Caki2 (cell line): ENCODE data around the gene BAG3. TPM values are rescaled to one million over a fixed set of nuclear protein-coding genes. Genes with fewer than 3 reads are reported as not detected.
"Not testable (repeated sequence)": the region's sequence is repeated elsewhere in the genome, so short reads cannot be mapped to it uniquely, and the experiment has no call there.

Source experiments
- DNase-seq: peaks from one replicate; pipeline ENCODE4 v3.0.0-alpha.2; 2015; ENCODE audit warnings: low read depth
- in situ Hi-C: cut with HindIII; loops from 2 replicates; pipeline ENCODE4 v1.10.0; 2016; ENCODE audit warnings: low sequenced_read_pairs, low pct_unique_long_range_greater_than_20kb, mixed read lengths
- total RNA-seq: library from RNA; depleted of rRNA; stranded (reverse); fragments of >200 nt; shearing (Covaris generic); gene quantifications from 2 replicates; pipeline ENCODE4 v1.2.3, GENCODE V29; 2014; ENCODE audit warnings: low replicate concordance

Gene BAG3
- total RNA-seq, 1 experiment from 2014 or later = 18.5 TPM

DNA sequence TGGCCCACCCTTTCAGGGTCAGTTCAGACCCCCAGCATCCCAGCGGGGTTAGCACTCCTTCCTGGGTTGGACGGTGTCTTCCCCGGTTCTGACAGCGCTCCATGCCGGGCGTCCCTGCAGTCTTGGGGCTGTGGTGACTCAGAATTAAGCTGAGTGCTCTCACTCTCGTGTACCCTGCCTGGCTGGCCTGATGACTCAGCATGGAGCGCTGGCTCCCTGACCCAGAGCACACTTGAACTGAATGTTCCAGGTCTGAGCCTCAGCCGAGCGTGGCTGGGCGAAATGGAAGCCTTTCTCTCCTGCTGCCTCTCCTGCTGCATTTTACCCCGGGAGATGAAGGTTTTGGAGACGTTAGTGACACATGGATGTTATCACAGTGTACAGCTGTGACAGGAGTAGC is 7.1 kb downstream of the BAG3 start:
- peak; percentile 75 for DNase-seq
- in situ Hi-C loops = no loop called here

- in situ Hi-C loops = no loop called here
- no peak for DNase-seq
Measured at GRCh38 chr10:119659951-119660350, 8.8 kb downstream of the BAG3 start.

GRCh38 chr10:119662076-119662605 is 11.0 kb downstream of the BAG3 start:
- DNase-seq, in situ Hi-C loops: not testable (repeated sequence)

GRCh38 chr10:119663866-119664698 is 12.9 kb downstream of the BAG3 start:
- in situ Hi-C loops = no loop called here
- no peak for DNase-seq

- DNase-seq = no peak
- in situ Hi-C loops = no loop called here
Measured at GRCh38 chr10:119665901-119666708, 14.9 kb downstream of the BAG3 start.

DNA sequence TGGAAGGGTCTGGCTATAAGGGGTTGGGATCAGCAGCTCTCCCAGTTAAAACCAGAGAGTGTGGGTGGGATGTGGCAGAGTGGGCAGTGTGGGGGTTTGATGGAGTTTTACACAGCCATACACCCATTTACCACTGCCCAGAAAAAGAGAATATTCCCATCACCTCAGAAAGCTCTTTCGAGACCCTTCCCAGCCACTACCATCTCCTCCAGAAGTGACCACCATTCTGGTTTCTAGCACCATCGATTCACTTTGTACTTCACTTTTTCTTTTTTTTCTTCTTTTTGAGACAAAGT is 15.5 kb downstream of the BAG3 start:
- in situ Hi-C loops = no loop called here
- DNase-seq = no peak

- in situ Hi-C loops = no loop called here
- peak; percentile 87 for DNase-seq
Measured at GRCh38 chr10:119667562-119668328, 16.6 kb downstream of the BAG3 start.

- DNase-seq = no peak
- in situ Hi-C loops = no loop called here
Measured at GRCh38 chr10:119668461-119668860, 17.3 kb downstream of the BAG3 start.

GRCh38 chr10:119669331-119669730 is 18.2 kb downstream of the BAG3 start:
- no peak for DNase-seq
- in situ Hi-C loops = no loop called here

- DNase-seq = no peak
- in situ Hi-C loops = no loop called here
Measured at GRCh38 chr10:119669975-119670640, 18.9 kb downstream of the BAG3 start.

DNA sequence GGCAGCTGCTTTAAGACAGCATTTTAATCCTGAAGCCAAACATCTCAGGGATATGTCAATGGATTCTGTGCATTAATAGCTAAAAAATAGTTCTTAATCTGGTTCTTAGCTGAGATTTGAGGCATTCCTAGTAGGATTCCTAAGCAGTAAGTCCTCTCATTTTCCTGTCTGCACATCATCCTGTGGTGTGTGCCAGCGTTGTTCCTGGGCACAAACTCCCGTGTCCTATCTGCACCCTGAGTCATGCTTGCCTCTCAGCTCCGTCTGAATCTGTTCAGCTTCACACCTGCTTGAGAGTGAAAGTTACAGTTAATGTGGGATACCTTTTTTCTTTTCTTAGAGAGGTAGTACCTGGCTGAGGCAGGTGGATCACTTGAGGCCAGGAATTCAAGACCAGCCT is 19.5 kb downstream of the BAG3 start:
- in situ Hi-C loops = no loop called here
- DNase-seq = no peak

GRCh38 chr10:119671381-119671780 is 20.2 kb downstream of the BAG3 start:
- DNase-seq = no peak
- in situ Hi-C loops = no loop called here

DNA sequence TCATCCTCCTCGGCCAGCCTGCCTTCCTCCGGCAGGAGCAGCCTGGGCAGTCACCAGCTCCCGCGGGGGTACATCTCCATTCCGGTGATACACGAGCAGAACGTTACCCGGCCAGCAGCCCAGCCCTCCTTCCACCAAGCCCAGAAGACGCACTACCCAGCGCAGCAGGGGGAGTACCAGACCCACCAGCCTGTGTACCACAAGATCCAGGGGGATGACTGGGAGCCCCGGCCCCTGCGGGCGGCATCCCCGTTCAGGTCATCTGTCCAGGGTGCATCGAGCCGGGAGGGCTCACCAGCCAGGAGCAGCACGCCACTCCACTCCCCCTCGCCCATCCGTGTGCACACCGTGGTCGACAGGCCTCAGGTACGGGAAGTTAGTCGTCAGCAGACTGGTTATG is 21.1 kb downstream of the BAG3 start:
- DNase-seq = no peak
- in situ Hi-C loops = no loop called here

DNA sequence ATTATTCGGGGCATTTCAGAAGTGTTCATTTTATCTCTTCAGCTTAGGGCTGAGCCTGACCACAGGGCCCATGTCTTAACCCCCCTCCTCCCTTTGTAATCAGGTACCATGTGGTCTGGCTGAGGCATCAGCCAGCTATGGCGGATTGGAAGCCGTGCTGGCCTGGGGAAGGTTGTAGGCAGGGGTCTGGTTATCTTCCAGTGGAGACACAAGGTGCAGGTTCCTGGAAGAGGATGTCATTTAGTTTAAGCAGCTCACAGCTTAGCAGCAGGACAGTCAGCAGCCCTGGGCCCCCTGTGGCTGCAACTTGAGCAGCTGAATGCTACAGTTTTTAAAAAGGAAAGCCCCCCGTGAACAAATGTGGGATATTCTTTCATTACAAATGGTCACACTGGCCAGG is 22.1 kb downstream of the BAG3 start:
- in situ Hi-C loops = no loop called here
- DNase-seq = no peak

- in situ Hi-C loops = no loop called here
Measured at GRCh38 chr10:119675483-119676170, 24.4 kb downstream of the BAG3 start.

DNA sequence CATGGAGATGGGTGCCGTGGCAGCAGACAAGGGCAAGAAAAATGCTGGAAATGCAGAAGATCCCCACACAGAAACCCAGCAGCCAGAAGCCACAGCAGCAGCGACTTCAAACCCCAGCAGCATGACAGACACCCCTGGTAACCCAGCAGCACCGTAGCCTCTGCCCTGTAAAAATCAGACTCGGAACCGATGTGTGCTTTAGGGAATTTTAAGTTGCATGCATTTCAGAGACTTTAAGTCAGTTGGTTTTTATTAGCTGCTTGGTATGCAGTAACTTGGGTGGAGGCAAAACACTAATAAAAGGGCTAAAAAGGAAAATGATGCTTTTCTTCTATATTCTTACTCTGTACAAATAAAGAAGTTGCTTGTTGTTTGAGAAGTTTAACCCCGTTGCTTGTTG is 25.9 kb downstream of the BAG3 start:
- no peak for DNase-seq
- in situ Hi-C loops = no loop called here

More at GRCh38 chr10:119675483-119676170, 24.4 kb downstream of the BAG3 start:
- no peak for DNase-seq

GRCh38 chr10:119677904-119678755 is 26.9 kb downstream of the BAG3 start:
- in situ Hi-C loops = no loop called here
- no peak for DNase-seq
